Fibroblast of skin of scalp (primary cell): ENCODE data around the gene AIM2.
"Not testable (repeated sequence)": the region's sequence is repeated elsewhere in the genome, so short reads cannot be mapped to it uniquely, and the experiment has no call there.

Experiments used
- DNase-seq: peaks from one replicate; pipeline ENCODE4 v3.0.0-alpha.2; 2013

The AIM2 gene

GRCh38 chr1:159079525-159079924, 3.0 kb upstream of the AIM2 start:
- DNase-seq: no peak

GRCh38 chr1:159077120-159077961, 775 bp upstream of the AIM2 start:
- DNase-seq: peak; percentile 23

GRCh38 chr1:159071970-159072582, 4.5 kb downstream of the AIM2 start:
- DNase-seq: peak; percentile 68

DNA sequence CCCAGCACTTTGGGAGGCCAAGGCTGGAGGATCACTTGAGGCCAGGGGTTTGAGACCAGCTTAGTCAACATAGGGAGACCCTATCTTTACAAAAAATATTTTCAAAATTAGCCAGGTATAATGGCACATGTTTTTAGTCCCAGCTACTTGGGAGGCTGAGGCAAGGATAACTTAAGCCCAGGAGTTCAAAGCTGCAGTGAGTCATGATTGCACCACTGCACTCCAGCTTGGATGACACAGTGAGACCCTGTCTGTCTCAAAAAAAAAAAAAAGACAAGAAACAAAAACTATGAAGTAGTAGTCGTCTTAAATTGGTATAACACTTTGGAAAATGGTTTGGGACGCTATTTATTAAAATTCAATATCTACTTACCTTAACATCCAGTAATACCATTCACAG, 7.7 kb downstream of the AIM2 start:
- peak; percentile 42 for DNase-seq

DNA sequence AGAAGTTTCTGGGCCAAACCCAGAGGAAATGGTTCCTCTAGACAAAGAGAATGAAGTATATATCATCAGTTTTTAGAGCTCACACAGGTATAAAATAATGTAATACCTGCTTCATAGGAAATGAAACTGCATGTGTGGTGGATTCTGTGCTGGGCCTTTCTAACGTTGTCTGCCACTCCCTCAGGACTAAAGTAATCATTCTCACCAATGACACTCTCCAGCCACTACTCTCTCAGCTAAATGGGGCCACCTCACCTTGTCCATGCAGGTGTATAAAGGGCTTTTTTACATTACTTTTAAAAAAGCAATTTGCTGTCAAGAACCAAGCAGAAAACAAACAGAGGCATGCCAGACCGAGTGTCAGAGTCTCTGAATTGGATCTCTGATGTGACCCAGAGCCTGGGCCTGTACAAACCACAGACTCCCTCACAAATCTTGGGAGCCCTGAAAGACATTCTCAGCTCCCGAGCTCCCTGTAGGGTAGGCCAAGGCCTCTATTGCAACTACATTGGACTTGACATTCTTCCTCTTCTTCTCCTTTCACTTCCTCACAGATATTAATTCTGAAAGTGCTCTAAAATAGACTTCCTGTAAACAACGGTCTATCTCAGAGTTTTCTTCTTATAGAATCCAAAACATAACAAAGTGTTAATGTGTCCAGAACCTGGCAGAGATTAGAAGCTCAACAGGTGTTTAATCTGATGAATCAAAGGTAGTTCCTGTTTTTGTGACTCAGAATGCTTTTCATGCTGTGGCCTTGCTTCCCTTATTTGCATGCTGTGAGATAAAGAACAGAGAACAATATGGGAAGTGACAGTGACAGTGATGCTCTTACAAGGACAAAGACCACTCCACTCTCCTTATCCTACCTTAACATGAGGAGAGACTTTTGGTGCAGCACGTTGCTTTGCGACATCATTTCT, 8.6 kb downstream of the AIM2 start:
- no peak for DNase-seq

DNA sequence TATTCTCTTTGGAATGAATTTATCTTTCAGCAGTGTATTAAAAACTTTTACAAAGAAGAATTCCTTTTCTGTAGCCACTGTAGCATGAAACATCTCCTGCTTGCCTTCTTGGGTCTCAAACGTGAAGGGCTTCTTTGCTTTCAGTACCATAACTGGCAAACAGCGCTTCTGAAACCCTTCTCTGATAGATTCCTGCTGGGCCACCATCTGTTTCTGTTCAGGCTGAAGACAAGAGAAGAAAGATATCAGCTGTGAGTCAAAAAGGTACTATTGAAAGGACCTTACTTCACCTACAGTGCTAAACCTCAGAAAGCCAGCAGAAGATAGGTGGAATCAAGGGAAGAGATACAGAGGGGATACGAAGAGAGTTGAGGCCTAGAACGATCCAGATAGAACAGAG, 10.5 kb downstream of the AIM2 start:
- no peak for DNase-seq

DNA sequence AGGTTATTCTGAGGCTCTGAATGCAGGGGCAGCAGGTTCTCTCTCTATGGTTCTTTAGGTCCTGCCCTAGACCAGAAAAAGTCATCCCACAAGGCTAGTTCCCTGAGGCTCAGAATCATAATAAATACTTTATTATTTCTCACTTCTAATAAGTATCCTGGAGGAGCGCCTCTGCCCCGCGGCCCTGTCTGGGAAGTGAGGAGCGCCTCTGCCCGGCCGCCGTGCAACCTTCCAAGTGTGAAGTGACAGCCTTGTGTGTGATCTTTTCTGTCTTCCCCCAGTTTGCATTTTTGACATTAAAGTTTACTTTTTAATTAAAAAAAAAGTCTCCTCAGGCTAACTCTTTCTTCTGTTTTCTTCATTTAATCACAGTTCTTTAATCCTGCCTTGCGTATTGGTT, 11.5 kb downstream of the AIM2 start:
- DNase-seq: no peak

DNA sequence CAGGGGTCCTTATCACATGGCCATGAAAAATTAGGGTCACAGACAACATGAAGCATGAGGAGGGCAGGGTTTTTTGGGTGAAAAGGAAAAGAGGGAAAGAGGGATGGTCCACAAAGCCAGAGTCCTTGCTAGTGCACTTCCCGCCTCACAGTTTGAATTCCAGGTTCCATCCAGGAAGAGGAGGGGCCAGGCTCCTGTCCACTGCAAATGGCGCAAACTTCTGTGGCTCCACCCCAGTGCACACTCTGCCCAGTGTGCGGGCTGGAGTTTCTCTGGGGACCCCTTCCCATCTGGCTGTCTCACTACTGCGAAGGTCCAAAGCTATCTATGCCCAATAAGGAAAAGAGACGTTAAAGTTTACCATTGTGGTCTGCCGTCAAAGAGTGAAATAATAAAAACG, 17.8 kb downstream of the AIM2 start:
- DNase-seq: no peak

GRCh38 chr1:159056069-159056698, 20.4 kb downstream of the AIM2 start:
- DNase-seq: no peak

DNA sequence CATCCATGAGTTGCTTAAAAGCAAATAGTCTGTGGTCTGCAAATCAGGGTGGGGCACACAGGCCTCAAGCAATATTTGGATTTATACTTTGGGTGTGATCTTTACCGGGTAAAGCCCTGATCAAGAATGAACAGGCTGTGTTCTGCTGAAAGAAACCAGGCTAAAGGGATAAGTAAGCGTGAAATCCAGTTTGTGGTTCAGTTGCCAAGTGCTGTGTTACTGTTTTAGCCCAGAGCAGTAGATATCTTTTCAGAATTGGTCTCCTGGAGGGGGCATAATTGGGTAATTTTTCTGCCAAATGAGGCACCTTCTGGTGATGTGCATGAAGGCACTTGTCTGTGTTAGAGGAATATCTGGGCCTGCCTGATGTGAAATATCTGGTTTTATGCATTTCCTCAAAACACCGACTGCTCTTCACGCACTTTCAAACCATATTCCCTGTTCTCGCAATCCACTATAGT, 21.4 kb downstream of the AIM2 start:
- no peak for DNase-seq

GRCh38 chr1:159054427-159054826, 22.1 kb downstream of the AIM2 start:
- DNase-seq: peak; percentile 27

GRCh38 chr1:159051436-159051835, 25.1 kb downstream of the AIM2 start:
- no peak for DNase-seq

DNA sequence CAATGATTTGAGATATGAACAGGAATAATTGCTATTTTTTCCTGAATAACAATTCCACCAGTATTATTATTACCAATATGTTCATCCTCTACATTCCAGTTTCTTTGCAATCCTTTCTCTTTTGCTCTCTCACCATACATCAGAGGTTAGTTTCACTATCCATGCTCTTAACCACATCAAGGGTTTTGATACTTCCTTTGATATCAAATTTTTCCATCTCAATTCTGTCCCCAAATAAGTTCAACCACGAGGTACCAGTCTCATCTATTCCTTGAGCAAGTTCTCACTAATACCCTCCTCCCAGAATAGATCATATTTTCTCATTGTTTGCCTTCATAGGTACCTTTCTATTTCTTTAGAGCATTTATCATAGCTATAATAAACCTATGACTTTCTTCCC, 30.1 kb downstream of the AIM2 start:
- DNase-seq: not testable (repeated sequence)

GRCh38 chr1:159040893-159041724, 35.5 kb downstream of the AIM2 start:
- DNase-seq: no peak

GRCh38 chr1:159040206-159040605, 36.4 kb downstream of the AIM2 start:
- peak; percentile 84 for DNase-seq

- DNase-seq: peak; percentile 55
Measured at GRCh38 chr1:159030877-159031447, 45.6 kb downstream of the AIM2 start.

GRCh38 chr1:159030311-159030710, 46.3 kb downstream of the AIM2 start:
- DNase-seq: no peak

DNA sequence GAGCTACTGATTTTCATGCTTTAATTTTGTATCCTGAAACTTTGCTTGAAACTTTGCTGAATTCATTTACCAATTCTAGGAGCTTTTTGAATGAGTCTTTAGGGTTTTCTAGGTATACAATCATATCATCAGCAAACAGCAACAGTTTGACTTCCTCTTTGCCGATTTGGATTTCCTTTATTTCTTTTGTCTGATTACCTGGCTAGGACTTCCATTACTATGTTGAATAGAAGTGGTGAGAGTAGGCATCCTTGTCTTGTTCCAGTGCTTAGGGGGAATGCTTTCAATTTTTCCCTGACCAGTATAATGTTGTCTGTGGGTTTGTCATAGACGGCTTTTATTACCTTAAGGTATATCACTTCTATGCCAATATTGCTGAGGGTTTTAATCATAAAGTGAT, 49.7 kb downstream of the AIM2 start:
- DNase-seq: not testable (repeated sequence)

- DNase-seq: no peak
Measured at GRCh38 chr1:159025043-159025442, 51.5 kb downstream of the AIM2 start.

DNA sequence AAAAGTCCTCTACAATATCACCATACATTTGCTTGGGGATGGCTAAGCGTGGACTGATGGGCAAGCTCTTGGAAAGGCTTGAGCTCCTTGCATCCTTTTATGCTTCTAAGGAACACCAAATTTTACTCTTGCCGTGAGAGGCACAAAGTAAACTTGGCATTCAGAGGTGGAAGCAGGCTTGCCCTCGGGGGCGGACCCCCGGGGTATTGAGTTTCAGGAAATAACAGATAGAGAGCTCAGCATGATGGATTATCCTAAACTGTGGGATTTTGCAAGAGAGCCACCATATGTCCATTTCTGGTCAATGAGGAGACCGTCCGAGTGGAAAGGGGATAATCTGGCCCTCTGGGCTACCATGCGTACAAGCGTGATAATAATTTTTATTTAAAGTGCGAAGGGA, 52.8 kb downstream of the AIM2 start:
- no peak for DNase-seq

DNA sequence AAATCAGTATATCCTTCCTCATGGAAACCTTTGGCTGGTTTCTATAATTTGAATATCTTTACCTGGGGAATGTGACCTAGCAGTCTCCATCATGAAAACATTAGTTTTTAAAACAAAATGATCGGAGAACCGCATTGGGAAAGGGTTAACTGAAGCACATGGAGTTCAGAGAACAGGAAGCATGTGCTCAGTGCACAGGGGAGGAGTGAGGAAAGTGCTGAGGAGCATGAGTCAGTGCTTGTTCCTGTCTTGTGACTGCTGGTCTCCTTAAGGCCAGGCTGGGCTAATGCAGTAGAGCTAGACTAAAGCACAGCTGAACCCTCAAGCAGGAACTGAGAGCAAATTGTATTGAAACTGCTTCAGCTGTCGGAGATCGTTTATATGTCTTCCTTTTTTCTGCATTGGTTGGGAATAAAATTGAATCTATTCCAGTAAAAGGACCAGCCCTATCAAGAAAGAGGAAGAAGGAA, 61.1 kb downstream of the AIM2 start:
- DNase-seq: peak; percentile 77
